Activated T-cell treated with anti-CD3 and anti-CD28 coated beads, Interleukin-2, amount 50 U/mL, for 4 hours (primary cell): ENCODE data around the gene STK39. TPM values are rescaled to one million over a fixed set of nuclear protein-coding genes. Genes with fewer than 3 reads are reported as not detected.

ENCODE experiments used
- ATAC-seq, 2 donors: fragments of 200-7000 bp; cut with Tn5 transposase; one replicate each; pipeline ENCODE4 v1.10.0; 2021
- DNase-seq: peaks from one replicate; pipeline ENCODE4 v3.0.0-alpha.2; 2020
- H3K27me3 Mint-ChIP-seq: one replicate; pipeline ENCODE4 v1.8.0; 2021; ENCODE audit warnings: low read depth, mixed read lengths
- H3K36me3 Mint-ChIP-seq: one replicate; pipeline ENCODE4 v1.8.0; 2022; ENCODE audit warnings: mixed read lengths; ENCODE audit not compliant: insufficient read depth
- H3K4me1 Mint-ChIP-seq: one replicate; pipeline ENCODE4 v1.8.0; 2021; ENCODE audit warnings: low read depth, mixed read lengths
- H3K4me3 Mint-ChIP-seq: one replicate; pipeline ENCODE4 v1.8.0; 2021; ENCODE audit warnings: mild to moderate bottlenecking, moderate library complexity, mixed read lengths
- H3K9me3 Mint-ChIP-seq: one replicate; pipeline ENCODE4 v1.8.0; 2021; ENCODE audit warnings: mixed read lengths
- total RNA-seq, 3 donors: library from RNA; stranded (reverse); gene quantifications; one replicate each; pipeline ENCODE4 v1.2.1, GENCODE V29; 2021

The STK39 gene
- total RNA-seq, 3 donors from 2014 or later, result 24.9 to 31.9 (median 31.5) TPM

GRCh38 chr2:168191955-168192785 lies 55.2 kb downstream of the STK39 start:
- H3K4me3 Mint-ChIP-seq, result peak overlapping the region; percentile 33
- peaks cover 3% of the 10 kb centered on the region for H3K36me3 Mint-ChIP-seq
- ATAC-seq (no peak), DNase-seq (no peak)
- H3K9me3 Mint-ChIP-seq, result no peaks in the 10 kb centered on the region
- H3K4me1 Mint-ChIP-seq, result peaks cover 74% of the 10 kb centered on the region
- no peaks in the 10 kb centered on the region for H3K27me3 Mint-ChIP-seq

DNA sequence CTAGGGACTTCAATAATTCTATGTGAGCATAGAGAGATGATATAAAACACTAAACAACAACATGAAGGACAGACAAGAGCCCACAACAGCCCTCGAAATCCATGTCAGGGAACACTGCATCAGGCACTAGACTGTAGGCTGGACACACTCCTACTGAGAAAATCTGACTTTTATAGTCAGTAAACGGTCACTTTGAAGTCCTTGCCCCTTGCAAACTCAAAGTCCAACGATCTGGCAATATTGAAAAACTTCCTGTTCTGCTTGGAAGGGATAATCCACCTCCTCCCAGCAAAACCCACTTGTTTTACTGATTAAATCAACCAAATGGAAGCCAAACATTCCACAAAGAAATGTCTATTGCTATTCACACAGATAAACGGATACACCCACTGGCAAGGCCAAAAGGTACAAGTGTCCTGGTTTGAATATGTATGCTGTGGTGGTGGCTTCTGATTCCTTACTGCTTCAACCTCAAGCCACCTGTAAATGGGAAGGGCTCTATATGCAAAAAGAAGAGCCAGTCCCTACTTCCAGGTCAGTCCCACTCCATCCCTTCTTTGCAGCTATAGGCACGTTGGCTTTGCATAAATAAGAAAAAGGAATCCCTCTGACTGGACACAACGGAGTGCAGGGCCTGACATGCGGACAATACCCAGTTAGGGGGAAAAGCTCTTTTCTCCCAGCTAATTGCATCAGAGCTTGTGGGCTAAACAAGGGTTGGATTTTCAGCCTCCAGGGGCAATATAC lies 56.6 kb downstream of the STK39 start:
- no peak for ATAC-seq
- DNase-seq, result no peak
- Mint-ChIP-seq H3K36me3 (no peaks in the 10 kb centered on the region), H3K27me3 (no peaks in the 10 kb centered on the region), H3K4me3 (no peak overlapping the region), H3K4me1 (peaks cover 70% of the 10 kb centered on the region), H3K9me3 (no peaks in the 10 kb centered on the region)

GRCh38 chr2:168189835-168190569 lies 57.4 kb downstream of the STK39 start:
- H3K36me3 Mint-ChIP-seq, result no peaks in the 10 kb centered on the region
- H3K9me3 Mint-ChIP-seq, result no peaks in the 10 kb centered on the region
- no peak overlapping the region for H3K4me3 Mint-ChIP-seq
- H3K27me3 Mint-ChIP-seq, result no peaks in the 10 kb centered on the region
- ATAC-seq (no peak), DNase-seq (no peak)
- H3K4me1 Mint-ChIP-seq, result peaks cover 70% of the 10 kb centered on the region

- Mint-ChIP-seq H3K36me3 (no peaks in the 10 kb centered on the region), H3K27me3 (no peaks in the 10 kb centered on the region), H3K4me1 (peaks cover 67% of the 10 kb centered on the region), H3K4me3 (no peak overlapping the region), H3K9me3 (no peaks in the 10 kb centered on the region)
- no peak for DNase-seq
- ATAC-seq, result no peak
Measured at GRCh38 chr2:168188002-168188401, 59.4 kb downstream of the STK39 start.

DNA sequence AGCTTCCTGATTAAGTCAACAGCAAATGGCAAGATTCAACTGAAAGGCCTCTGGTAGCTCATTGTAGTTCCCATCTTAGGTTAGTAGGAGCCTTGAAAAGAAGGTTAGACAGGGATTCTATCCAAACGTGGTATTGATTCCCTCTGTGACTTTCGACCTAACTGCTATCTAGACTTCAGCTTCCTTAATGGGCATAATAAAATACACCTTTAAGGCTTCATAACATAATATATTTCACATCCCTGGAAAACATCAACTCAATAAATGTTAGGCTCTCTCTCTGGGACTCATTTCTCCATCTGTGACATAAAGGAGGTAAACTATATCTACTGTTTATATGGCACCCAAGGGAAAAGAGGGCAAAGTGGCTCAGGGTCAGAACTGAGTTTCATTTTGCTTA lies 60.9 kb downstream of the STK39 start:
- Mint-ChIP-seq H3K9me3 (no peaks in the 10 kb centered on the region), H3K36me3 (peaks cover 6% of the 10 kb centered on the region), H3K27me3 (no peaks in the 10 kb centered on the region), H3K4me1 (peaks cover 66% of the 10 kb centered on the region), H3K4me3 (no peak overlapping the region)
- no peak for ATAC-seq
- no peak for DNase-seq

DNA sequence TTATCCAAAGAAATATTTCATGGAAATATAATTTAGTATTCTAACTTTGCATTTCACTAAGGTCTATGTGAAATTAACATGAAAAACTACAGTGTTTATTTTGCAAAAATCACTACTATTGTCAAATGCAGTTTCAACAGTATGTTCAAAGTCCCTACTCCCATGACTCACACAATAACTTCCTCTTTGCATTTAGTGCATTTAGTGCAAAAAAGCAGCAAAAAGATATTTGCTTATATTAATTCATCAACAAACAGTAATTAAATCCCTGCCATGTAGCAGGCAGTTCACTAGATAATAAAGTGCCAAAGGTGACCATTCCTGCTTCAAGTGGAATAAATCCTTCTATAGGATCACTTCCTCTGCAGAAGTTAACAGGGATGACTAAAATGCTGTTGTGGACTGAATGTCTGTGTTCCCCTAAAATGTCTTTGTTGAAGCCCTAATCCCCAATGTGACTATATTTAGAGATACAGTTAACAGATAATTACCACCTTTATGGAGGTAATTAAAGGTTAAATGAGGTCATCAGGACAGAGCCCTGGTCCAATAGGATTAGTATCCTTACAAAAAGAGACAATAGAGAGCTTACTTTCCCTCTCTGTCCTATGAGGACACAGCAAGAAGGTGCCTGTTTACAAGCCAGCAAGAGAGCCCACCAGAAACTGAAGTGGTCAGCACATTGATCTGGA lies 61.7 kb downstream of the STK39 start:
- ATAC-seq (no peak), DNase-seq (no peak)
- Mint-ChIP-seq H3K9me3 (no peaks in the 10 kb centered on the region), H3K36me3 (peaks cover 8% of the 10 kb centered on the region), H3K4me1 (peaks cover 64% of the 10 kb centered on the region), H3K27me3 (no peaks in the 10 kb centered on the region), H3K4me3 (no peak overlapping the region)

- Mint-ChIP-seq H3K4me1 (peaks cover 58% of the 10 kb centered on the region), H3K36me3 (peaks cover 14% of the 10 kb centered on the region), H3K4me3 (no peak overlapping the region), H3K27me3 (no peaks in the 10 kb centered on the region), H3K9me3 (no peaks in the 10 kb centered on the region)
- DNase-seq (no peak), ATAC-seq (no peak)
Measured at GRCh38 chr2:168184681-168185513, 62.5 kb downstream of the STK39 start.

DNA sequence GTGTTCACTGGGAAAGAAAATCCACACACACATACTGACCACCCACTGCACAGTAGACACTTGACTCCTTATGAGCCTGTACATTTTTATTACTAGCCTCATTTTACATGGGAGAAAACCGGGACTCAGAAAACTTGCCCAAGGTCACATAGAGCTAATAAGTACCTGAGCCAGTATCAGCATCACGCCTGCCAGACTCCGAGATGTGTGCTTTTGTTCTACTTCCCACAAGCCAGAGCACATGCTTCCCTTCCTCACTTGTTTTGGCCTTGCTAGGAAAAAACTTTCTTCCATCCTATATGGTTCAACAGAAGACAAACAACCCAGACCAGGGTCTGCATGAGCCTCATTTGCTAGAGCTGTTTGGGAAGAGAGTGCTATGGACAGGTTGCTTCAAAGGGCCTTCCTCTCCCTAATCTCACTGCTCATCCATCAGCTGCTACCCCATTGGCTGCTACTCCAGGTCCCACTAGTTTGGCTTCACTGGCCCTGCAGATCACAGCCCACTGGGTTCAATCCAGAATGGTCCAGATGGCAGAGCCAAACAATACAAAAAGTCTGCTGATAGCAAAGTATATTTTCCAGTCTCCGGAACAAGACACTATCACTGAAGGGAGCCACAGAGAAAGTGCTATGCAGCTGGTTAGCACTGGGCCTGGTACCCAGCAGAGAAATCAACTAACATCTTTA lies 63.9 kb downstream of the STK39 start:
- no peak overlapping the region for H3K4me3 Mint-ChIP-seq
- no peaks in the 10 kb centered on the region for H3K27me3 Mint-ChIP-seq
- peaks cover 17% of the 10 kb centered on the region for H3K36me3 Mint-ChIP-seq
- peaks cover 51% of the 10 kb centered on the region for H3K4me1 Mint-ChIP-seq
- DNase-seq (no peak), ATAC-seq (no peak)
- H3K9me3 Mint-ChIP-seq, result no peaks in the 10 kb centered on the region

- peaks cover 53% of the 10 kb centered on the region for H3K4me1 Mint-ChIP-seq
- ATAC-seq (no peak), DNase-seq (no peak)
- H3K27me3 Mint-ChIP-seq, result no peaks in the 10 kb centered on the region
- H3K36me3 Mint-ChIP-seq, result peaks cover 17% of the 10 kb centered on the region
- H3K4me3 Mint-ChIP-seq, result no peak overlapping the region
- no peaks in the 10 kb centered on the region for H3K9me3 Mint-ChIP-seq
Measured at GRCh38 chr2:168182550-168183249, 64.7 kb downstream of the STK39 start.

- DNase-seq (no peak), ATAC-seq (no peak)
- H3K27me3 Mint-ChIP-seq, result no peaks in the 10 kb centered on the region
- peaks cover 21% of the 10 kb centered on the region for H3K36me3 Mint-ChIP-seq
- H3K9me3 Mint-ChIP-seq, result no peaks in the 10 kb centered on the region
- H3K4me1 Mint-ChIP-seq, result peaks cover 61% of the 10 kb centered on the region
- no peak overlapping the region for H3K4me3 Mint-ChIP-seq
Measured at GRCh38 chr2:168181825-168182224, 65.6 kb downstream of the STK39 start.

GRCh38 chr2:168180914-168181313 lies 66.5 kb downstream of the STK39 start:
- ATAC-seq, result no peak
- peaks cover 61% of the 10 kb centered on the region for H3K4me1 Mint-ChIP-seq
- no peak overlapping the region for H3K4me3 Mint-ChIP-seq
- peaks cover 21% of the 10 kb centered on the region for H3K36me3 Mint-ChIP-seq
- H3K27me3 Mint-ChIP-seq, result no peaks in the 10 kb centered on the region
- DNase-seq, result no peak
- H3K9me3 Mint-ChIP-seq, result no peaks in the 10 kb centered on the region

DNA sequence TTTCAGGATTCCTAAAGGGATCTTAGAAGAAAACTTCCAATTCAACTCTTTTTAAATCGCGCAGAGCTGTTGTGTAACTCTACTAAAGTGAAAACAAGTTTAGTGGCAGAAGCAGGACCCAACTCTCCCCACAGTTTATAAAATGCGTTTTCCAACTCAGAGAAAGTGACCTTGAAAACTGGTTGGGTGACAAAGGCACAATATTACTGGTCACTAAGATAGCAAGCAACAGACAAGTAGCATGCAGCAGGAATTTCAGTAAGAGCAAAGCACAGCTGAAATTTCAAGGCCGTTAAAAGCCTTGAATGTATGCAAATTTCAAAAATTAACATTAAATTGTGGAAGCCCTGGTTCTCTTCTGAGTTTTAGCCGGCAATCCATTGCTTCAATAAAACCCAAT lies 66.9 kb downstream of the STK39 start:
- no peaks in the 10 kb centered on the region for H3K9me3 Mint-ChIP-seq
- ATAC-seq, result no peak
- H3K36me3 Mint-ChIP-seq, result peaks cover 21% of the 10 kb centered on the region
- no peaks in the 10 kb centered on the region for H3K27me3 Mint-ChIP-seq
- peaks cover 57% of the 10 kb centered on the region for H3K4me1 Mint-ChIP-seq
- DNase-seq, result no peak
- H3K4me3 Mint-ChIP-seq, result no peak overlapping the region
